Transverse colon (tissue), 4 donors: ENCODE results near the gene GOLM1. TPM values are rescaled to one million over a fixed set of nuclear protein-coding genes. Genes with fewer than 3 reads are reported as not detected.

Source experiments
- DNase-seq: peaks from one replicate; pipeline ENCODE4 v3.0.0-alpha.2; 2019
- H3K27ac ChIP-seq, 4 donors: fragments of 200-600 bp; sonication (generic); 2 replicates each; pipeline ENCODE4 v1.5.1; 2016 to 2018; ENCODE audit warnings: inconsistent platforms in 4 of 4
- H3K27me3 ChIP-seq: fragments of 200-600 bp; sonication (generic); 2 replicates; pipeline ENCODE4 v1.5.1; 2017; ENCODE audit warnings: inconsistent platforms
- H3K36me3 ChIP-seq, 4 donors: fragments of 200-600 bp; sonication (generic); 2 replicates each; pipeline ENCODE4 v1.5.1; 2017 to 2019; ENCODE audit warnings: inconsistent platforms in 4 of 4
- H3K4me1 ChIP-seq, 4 donors: fragments of 200-600 bp; sonication (generic); 2 replicates each; pipeline ENCODE4 v1.5.1; 2017 to 2020; ENCODE audit warnings: inconsistent platforms in 4 of 4
- H3K4me3 ChIP-seq, 4 donors: fragments of 200-600 bp; sonication (generic); 1 replicate in 1 of 4; 2 replicates in 3 of 4; pipeline versions ENCODE4 v1.5.1 to v1.6.1; 2017 to 2019; ENCODE audit warnings: inconsistent platforms in 4 of 4
- H3K9me3 ChIP-seq, 2 donors: fragments of 200-600 bp; sonication (generic); 2 replicates each; pipeline ENCODE4 v1.5.1; 2017 to 2019; ENCODE audit warnings: inconsistent platforms in 2 of 2
- EP300 ChIP-seq: sonication (generic); formaldehyde crosslinking; IDR thresholded peaks from one replicate; pipeline ENCODE4 v1.6.1; 2017; ENCODE audit warnings: antibody characterized with exemption, low read depth
- POLR2A ChIP-seq: fragments of 450-650 bp; IDR thresholded peaks from one replicate; pipeline ENCODE4 v1.6.1; 2016; ENCODE audit warnings: antibody characterized with exemption, mild to moderate bottlenecking, moderate library complexity
- POLR2AphosphoS5 ChIP-seq, 3 donors: sonication (generic); formaldehyde crosslinking; IDR thresholded peaks; one replicate each; pipeline ENCODE4 v1.6.1; 2016; ENCODE audit warnings: antibody characterized with exemption in 3 of 3
- WGBS, 2 donors: methylation state at CpG; one replicate each; pipeline ENCODE4 v1.1.5; 2018; ENCODE audit warnings: low coverage in 1 of 2; 5-methylcytosine and 5-hydroxymethylcytosine counted together
- in situ Hi-C, 4 donors: fragments of 200-750 bp; cut with MboI; loops; one replicate each; pipeline versions ENCODE4 v1.15.0 to v1.15.1; 2017; ENCODE audit warnings: low sequenced_read_pairs in 3 of 4, low pct_ligation_motif_present in 1 of 4, low pct_unique_long_range_greater_than_20kb in 1 of 4
- intact Hi-C: fragments of 100-400 bp; cut with DNase I; formaldehyde crosslinking; loops from one replicate; pipeline ENCODE4 v1.15.1; 2023; ENCODE audit warnings: low total_unique reads
- total RNA-seq, 4 donors: library from RNA; depleted of rRNA; stranded (reverse); fragments of >200 nt; gene quantifications; one replicate each; pipeline ENCODE4 v1.1.0, GENCODE V29; 2016
- TF ChIP-seq, protein P1 (sequence below), 5 experiments: fragments of 200-600 bp in 3 of 5; fragments of 450-650 bp in 2 of 5; sonication (generic) in 3 of 5; IDR thresholded peaks; 1 replicate in 2 of 5; 2 replicates in 3 of 5; pipeline ENCODE4 v1.5.1; 2016 to 2017; ENCODE audit warnings: antibody characterized with exemption in 5 of 5, inconsistent platforms in 3 of 5, mild to moderate bottlenecking in 2 of 5, moderate library complexity in 1 of 5

GOLM1 gene
- total RNA-seq, 4 donors from 2014 or later = 96.1 to 295 (median 177) TPM

DNA sequence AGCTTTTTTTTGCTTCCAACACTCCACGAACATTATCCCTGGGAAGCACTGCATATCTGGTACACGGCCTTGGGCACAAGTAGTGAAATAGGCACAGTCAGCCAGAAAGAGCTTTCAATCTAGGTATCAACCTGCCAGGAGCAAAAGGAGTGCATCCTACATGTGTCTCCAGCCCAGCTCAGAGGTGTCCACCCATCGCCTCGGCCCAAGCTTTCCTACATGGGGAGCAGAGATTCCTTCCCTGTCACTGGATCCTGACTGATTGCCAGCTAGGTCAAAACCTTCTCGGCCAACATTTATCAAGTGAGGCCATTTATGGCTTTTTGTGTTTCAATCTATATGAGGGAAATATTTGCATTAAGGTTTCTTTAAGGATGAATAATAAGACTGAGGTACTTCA is 55.8 kb downstream of the GOLM1 start:
- intact Hi-C loops = no loop called here
- Histone ChIP-seq H3K27ac (no peak overlapping the region), H3K36me3 (no peaks in the 10 kb centered on the region), H3K9me3 (no peaks in the 10 kb centered on the region), H3K27me3 (no peaks in the 10 kb centered on the region), H3K4me1 (peaks cover 0 to 11% (median 3%) of the 10 kb centered on the region in 4 donors), H3K4me3 (no peak overlapping the region)
- in situ Hi-C loops = no loop called here
- DNase-seq = no peak
- TF ChIP-seq POLR2A (no peak), EP300 (no peak)
- WGBS, 2 donors = 88 to 100% methylated on average over 1 to 5 of the region's 5 CpGs

- Histone ChIP-seq H3K27ac (peak overlapping the region in 1 of 4 donors; percentile 34), H3K9me3 (no peaks in the 10 kb centered on the region), H3K27me3 (no peaks in the 10 kb centered on the region), H3K4me3 (no peak overlapping the region), H3K36me3 (no peaks in the 10 kb centered on the region), H3K4me1 (peaks cover 0 to 11% (median 3%) of the 10 kb centered on the region in 4 donors)
- no peak for DNase-seq
- in situ Hi-C loops = no loop called here
- intact Hi-C loops = no loop called here
- 20 to 35% methylated on average over 5 of the region's 5 CpGs for WGBS, 2 donors
- TF ChIP-seq, protein P1, sequence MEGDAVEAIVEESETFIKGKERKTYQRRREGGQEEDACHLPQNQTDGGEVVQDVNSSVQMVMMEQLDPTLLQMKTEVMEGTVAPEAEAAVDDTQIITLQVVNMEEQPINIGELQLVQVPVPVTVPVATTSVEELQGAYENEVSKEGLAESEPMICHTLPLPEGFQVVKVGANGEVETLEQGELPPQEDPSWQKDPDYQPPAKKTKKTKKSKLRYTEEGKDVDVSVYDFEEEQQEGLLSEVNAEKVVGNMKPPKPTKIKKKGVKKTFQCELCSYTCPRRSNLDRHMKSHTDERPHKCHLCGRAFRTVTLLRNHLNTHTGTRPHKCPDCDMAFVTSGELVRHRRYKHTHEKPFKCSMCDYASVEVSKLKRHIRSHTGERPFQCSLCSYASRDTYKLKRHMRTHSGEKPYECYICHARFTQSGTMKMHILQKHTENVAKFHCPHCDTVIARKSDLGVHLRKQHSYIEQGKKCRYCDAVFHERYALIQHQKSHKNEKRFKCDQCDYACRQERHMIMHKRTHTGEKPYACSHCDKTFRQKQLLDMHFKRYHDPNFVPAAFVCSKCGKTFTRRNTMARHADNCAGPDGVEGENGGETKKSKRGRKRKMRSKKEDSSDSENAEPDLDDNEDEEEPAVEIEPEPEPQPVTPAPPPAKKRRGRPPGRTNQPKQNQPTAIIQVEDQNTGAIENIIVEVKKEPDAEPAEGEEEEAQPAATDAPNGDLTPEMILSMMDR (IDR thresholded peaks at IDR 0.05) = no peak
- TF ChIP-seq POLR2AphosphoS5 (IDR thresholded peaks at IDR 0.05) (no peak), POLR2A (no peak), EP300 (no peak)
Measured at GRCh38 chr9:86042199-86042978, 57.0 kb downstream of the GOLM1 start.

DNA sequence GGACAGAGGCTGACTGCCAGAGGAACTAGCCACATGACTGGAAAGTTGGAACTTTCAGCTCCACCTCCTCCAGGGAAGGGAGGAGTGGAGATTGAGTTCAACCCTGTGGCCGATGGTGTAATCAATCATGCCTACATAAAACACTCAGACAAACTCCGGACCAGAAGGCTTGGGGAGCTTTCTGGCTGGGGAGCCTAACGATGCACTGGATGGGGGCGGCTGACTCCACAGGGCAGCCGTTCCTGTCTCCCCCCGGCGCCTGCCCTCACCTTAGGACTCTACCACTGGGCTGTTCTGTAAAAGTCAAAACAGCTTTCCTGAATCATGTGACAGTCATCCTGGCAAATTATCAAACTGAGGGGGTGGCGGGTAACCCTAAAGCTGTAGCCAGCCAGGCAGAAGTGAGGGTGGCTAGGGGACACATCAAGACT is 58.0 kb downstream of the GOLM1 start:
- no peak for DNase-seq
- Histone ChIP-seq H3K36me3 (no peaks in the 10 kb centered on the region), H3K4me1 (peaks cover 0 to 19% (median 3%) of the 10 kb centered on the region in 4 donors), H3K27me3 (no peaks in the 10 kb centered on the region), H3K9me3 (no peaks in the 10 kb centered on the region), H3K4me3 (no peak overlapping the region), H3K27ac (peak overlapping the region in 1 of 4 donors; percentile 26)
- intact Hi-C loops = no loop called here
- in situ Hi-C loops = no loop called here
- WGBS, 2 donors = 42% methylated on average over 8 of the region's 8 CpGs; no CpG with 5 or more reads in 1 of the 2 donors
- no peak for TF ChIP-seq POLR2A
- TF ChIP-seq, protein P1 (IDR thresholded peaks at IDR 0.05) = no peak
- no peak for TF ChIP-seq EP300
- TF ChIP-seq POLR2AphosphoS5 (IDR thresholded peaks at IDR 0.05) = no peak

DNA sequence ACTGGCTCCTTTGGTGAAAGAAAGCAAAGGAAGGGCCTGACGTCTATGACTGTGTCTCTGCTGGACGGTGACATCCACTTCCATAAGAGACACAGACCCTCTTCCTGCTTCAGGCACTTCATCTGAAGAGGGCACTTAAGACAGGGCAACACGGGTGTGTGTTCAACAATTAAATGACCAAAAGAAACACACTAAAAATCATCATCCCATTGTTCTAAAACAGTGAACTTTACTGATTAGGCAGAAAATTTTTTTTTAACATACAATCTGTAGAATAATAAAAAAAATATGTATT is 58.5 kb downstream of the GOLM1 start:
- Histone ChIP-seq H3K27ac (no peak overlapping the region), H3K4me3 (no peak overlapping the region), H3K9me3 (no peaks in the 10 kb centered on the region), H3K4me1 (peaks cover 0 to 23% (median 4%) of the 10 kb centered on the region in 4 donors), H3K27me3 (no peaks in the 10 kb centered on the region), H3K36me3 (no peaks in the 10 kb centered on the region)
- DNase-seq = no peak
- WGBS, 2 donors = 62 to 73% methylated on average over 3 of the region's 3 CpGs
- no peak for TF ChIP-seq POLR2A
- TF ChIP-seq POLR2AphosphoS5 (IDR thresholded peaks at IDR 0.05) = no peak
- no peak for TF ChIP-seq EP300
- TF ChIP-seq, protein P1 (IDR thresholded peaks at IDR 0.05) = no peak
- intact Hi-C loops (no loop called here), in situ Hi-C loops (no loop called here)
